HG02642 (cell line): Measurements from ENCODE around the gene BICD1.
A peak's percentile ranks its signal among the peaks of the same experiment; 100 is the strongest.
"Not testable (repeated sequence)": the region's sequence is repeated elsewhere in the genome, so short reads cannot be mapped to it uniquely, and the experiment has no call there.

Experiments
- ATAC-seq: cut with Tn5 transposase; IDR thresholded peaks from one replicate; pipeline ENCODE4 v1.9.1; 2021; ENCODE audit warnings: mild to moderate bottlenecking; ENCODE audit not compliant: unreplicated experiment, poor library complexity

Gene BICD1

DNA sequence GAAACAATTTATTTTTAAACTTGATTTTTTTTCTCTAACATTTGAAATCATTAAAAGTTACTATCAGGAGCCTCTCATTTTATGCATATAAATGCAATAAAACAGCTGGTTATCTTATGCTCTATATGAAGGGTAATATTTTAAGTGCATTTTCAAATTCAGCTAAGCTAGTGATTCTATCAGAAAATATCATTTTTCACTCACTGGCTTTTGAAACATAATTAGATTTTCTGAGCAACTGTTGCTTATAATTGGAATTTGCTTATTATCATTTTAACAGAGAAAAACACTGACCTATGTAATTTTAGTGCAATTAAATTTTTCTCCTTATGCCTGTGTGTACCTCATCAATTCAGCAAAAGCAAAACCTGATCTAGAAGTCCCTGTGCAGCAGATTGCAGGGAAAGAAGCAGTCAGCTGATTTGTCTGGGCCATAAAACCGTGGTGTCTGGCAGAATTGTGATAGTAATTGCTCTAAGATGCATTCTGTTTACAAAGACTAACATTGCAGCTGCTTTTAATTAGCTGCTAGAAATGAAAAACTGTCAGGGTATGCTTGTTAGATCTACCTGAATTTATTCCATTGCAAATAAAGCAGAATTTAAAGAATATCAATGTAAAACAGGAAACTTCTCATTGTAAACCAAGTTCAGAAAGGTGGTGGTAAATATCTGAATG lies 75.0 kb downstream of the BICD1 start:
- ATAC-seq, result no peak

DNA sequence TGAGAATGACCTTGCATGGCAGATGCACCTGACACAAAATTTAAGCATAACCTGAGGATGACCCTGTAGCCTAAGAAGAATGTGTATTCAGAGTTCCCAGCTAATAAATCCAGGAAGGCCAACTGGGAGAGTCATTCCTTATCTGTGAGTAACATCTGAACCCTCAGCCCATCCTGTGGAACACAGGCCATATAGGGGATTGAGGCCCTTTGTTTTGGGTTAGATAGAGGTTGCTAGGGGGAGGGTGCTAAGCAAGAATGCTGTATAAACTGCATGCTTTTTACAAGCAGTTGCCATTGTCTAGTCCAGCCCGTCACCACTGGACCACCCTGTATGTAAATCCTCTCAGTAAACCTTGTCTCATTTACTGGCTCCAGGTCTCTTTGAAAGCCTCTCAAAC lies 77.0 kb downstream of the BICD1 start:
- ATAC-seq, result no peak

DNA sequence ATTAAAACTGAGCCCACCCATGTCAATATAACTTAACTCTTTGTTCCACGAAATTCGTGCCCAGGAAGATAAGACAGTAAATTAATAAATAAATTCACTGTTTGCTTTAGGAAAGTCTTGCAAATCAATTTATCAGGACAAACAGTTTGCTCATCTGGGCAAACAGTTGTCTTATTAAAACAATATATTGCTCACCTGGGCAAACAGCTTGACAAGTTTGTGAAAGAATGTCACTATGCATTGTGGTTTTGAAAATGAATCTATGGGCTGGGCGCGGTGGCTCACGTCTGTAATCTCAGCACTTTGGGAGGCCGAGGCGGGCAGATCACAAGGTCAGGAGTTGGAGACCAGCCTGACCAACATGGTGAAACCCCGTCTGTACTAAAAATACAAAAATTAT lies 80.5 kb downstream of the BICD1 start:
- ATAC-seq, result not testable (repeated sequence)

DNA sequence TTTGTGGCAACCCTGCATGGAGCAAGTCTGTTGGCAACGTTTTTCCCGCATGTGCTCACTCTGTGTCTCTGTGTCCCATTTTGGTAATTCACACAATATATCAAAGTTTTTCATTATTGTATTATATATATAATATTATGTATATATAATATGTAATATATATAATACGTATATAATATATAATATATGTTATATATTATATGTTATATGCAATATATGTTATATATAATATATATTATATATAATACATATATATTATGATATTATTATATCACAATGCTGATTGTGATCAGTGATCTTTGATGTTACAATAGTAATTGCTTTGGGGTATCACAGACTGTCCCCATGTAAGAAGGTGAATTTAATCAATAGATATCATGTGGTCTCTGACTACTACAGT lies 84.8 kb downstream of the BICD1 start:
- ATAC-seq, result no peak

DNA sequence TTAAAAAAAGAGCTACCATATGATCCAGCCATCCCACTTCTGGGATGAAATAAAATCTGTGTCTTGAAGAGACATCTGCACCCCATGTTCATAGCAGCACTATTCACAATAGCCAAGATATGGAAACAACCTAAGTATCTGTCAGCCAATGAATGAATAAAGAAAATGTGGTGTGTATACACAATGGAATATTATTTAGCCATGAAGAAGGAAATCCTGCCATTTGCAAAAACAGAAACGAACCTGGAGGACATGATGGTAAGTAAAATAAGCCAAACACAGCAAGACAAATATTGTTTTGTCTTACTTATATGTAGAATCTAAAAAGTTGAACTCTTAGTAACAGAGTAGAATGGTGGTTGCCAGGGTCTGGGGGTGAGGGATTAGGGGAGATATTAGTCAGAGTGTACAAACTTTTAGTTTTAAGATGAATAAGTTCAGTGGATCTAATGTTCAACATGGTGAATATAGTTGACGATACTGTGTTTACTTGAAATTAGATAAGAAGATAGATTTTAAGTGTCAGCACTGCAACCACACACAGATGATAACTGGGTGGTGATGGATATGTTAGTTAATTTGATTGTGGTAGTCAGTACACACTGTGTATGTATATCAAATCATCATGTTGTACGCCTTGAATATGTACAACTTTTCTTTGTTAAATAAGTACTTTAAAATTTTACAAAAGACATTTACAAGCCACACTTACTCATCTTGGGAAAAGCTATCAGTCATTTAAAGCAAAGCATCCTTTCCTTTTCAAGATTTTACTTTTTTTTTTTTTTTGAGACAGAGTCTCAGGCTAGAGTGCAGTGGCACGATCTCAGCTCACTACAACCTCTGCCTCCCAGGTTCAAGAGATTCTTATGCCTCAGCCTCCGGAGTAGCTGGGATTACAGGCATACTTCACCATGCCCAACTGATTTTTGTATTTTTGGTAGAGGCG lies 89.9 kb downstream of the BICD1 start:
- ATAC-seq, result no peak

DNA sequence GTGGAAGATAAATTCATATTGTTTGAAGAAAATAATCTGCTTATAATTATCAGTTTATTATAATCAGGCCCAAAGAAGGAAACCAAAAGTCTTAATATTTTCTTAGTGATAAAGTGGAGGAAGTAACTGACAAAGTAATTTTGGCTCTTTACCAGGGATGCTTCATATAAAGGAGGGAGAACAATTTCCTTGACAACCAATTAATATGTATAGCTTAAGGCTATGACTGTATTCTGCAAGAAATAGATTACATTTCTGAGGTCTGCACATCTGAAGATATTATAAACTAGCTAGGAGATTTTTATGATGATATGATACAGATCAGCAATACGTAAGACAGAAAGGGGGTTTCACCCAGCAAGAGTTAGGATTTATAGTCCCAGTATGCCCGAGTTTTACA lies 90.8 kb downstream of the BICD1 start:
- ATAC-seq, result no peak

DNA sequence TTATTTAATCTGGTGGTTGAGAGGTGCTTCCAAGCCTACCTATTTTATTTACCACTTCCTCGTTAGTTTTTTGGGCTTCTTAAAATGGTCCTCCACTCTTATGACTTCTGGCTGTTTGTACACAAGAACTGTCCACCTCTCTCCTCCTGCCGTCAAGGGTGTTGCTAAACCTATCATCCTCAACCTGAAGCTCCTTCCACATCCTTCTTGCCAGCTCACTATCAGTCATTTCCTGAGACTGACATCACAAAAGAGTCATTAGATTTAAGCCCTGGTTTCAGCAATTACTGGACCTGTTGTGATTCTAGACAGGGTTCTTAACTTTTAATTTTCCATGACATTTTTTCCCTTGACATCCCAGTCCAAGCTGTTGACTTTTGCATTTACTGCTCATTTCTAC lies 91.9 kb downstream of the BICD1 start:
- ATAC-seq, result no peak

DNA sequence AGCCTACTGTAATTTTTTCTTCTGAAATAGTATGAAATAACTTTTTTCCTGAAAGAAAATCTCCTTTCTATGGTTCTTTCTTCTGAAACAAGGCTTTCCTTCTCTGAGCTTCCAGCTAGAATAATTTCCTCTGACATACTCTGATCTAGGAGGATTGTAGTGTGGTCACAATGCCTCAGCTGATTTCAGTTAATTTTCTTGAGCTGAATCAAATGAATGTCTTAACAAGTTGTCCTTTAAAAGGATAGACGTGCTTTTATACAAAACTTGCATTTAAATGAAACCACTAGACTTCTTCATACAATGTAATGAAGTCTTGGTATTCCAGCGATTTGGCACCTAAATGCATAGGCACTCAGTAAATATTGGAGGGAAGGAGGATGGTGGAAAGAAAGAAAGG lies 94.4 kb downstream of the BICD1 start:
- ATAC-seq, result no peak

DNA sequence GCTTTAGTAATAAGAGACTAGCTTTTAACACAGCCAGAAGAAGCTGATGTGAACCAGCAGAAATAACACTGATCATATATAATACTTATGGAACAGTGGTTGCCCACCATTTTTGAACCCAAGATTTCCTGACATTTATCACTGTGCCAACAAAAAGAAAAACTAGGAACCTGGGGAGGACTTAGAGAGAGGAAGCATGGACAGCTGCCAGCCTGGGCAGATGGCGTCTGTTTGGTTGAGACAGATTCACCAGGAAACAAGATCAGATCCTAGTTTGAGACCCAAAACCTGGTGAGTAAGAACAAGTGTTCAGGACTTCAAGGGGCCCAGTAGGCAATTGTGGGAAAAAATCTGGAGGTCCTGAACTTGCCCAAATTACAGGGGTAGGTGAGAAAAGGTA lies 95.3 kb downstream of the BICD1 start:
- ATAC-seq, result no peak

DNA sequence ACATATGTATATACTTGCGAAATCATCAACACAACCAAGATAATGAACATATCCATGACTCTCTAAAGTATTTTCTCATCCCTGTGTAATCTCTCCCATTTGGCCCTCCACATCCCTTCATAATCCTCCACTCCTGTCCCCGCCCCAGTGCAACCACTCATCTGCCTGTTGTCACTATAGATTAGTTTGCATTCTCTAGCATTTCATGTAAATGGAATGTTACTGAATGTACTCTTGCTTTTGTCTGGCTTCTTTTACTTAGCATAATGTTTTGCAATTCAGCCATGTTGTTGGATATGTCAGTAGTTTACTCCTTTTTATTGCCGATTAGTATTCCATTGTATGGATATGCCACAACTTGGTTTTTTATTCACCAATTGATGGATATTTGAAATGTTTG lies 99.1 kb downstream of the BICD1 start:
- no peak for ATAC-seq

DNA sequence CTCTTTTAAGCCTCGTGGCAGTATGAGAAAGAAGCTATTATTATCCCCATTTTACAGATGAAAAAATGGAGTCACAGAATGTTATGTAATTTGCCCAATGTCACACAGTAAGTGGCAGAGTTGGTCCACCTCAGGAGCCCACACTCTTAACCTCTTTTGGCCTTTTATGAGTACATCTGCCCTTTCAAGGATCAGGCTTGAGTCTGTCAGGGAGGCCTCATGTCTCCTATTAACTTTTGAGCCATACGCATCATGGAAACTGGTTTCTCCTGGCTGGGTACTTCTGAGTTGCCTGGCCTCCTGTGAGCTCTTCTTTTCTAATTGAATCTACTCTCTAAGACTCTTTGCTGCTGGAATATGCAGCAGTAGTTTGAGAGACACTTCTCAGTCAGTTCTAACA lies 101.7 kb downstream of the BICD1 start:
- ATAC-seq, result no peak

DNA sequence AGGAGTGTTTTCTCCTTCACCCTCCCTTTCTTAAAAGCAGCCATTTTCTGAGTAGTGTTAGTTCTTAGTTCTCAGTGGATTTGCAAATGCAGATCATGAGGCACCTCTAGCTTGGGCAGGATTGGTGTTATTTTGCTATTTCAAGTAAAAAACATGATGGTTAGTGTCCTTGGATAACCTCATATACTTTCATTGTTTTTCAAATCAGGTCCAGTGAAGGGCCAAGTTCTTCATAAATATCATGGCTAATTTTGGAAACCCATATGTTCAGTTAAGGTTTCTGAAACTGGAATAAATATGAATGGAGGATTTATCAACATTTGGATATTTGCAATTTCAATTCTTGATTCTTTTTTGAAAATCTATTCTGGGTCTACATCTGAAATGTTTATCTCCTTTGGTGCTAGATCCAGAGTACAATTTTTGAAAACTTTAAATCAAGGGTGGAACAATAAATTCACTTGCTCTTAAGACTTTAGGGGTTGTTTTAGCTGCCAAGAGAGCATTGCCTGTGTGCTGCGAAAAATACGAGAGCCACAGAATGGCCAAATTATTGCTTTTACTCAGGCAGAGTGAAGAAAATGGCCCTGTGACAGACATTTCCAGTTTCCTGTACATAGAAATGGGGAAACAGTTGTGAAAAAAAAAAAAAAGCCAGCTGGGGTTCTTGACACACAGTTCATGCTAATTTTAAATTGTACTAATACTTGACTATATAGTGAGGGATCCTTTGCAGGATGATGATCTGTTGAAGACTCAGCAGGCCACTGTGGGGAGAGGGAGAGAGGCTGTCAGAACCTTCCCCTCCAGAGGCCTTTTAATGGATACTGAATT lies 104.6 kb downstream of the BICD1 start:
- ATAC-seq, result no peak

DNA sequence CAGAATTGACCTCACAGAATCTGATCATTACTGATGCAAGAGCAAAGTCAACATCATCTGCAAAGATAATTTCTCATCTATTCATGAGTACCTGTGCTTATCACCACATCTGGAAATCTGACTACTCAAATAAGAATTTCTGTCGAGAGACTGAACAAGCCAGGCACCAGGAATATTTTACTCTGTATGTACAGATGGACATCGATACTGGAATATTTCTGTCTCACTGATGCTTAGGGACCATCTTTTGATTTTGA lies 105.2 kb downstream of the BICD1 start:
- no peak for ATAC-seq

DNA sequence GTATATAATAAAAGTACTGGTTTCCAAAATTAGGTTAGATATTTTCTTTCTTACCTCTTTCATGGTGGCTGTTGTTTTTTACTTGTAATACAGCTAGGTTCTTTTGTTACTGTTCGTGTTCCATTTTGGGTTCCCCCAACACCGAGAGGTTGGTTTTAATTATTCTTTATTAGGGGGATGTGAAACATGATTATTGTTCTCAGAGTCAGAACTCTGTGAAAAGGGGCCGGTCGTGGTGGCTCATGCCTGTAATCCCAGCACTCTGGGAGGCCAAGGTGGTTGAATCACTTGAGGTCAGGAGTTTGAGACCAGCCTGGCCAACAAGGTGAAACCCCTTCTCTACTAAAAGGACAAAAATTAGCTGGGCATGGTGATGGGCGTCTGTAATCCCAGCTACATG lies 108.1 kb downstream of the BICD1 start:
- ATAC-seq, result no peak

DNA sequence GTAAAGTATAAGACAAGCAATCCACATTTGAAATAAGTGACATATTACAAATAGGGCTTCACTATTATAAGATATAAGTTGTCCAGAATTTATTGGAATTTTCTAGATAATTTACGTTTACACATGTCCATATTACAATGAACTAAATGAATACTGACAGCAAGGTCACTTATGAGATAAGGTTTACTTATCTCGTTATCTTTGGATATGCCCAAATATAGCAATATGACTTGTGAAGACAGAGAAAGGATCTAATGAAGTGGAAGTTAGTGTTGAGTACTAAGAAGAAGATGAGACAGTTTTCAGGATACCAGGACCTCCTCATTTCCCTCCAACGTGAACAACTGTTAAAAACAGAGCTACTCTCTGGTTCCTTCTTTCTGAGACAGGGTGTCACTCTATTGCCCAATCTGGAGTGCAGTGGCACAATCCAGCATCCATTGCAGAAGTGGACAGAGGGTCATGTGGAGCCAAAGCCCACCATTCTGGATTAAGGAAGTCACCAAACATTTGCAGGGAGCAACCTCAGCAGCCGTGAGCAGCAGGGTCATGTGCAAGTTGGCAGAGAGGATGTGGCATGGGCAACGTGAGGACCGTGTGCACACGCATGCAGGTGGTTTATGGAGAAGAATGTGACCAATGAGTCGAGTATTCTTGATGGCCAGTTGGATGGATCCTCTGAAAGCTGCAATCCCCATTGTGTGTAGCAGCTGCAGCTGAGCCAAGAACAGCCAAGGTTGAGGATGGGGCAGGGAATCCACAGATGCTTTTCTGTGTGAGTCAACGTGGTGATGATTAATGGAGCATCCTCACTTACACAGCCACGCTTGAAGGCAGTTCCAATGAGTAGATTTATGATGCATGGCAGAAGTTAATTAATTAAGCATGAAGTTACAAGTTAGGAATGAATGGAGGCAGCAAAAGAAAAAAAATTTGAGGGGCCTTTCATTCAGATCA lies 111.0 kb downstream of the BICD1 start:
- no peak for ATAC-seq

DNA sequence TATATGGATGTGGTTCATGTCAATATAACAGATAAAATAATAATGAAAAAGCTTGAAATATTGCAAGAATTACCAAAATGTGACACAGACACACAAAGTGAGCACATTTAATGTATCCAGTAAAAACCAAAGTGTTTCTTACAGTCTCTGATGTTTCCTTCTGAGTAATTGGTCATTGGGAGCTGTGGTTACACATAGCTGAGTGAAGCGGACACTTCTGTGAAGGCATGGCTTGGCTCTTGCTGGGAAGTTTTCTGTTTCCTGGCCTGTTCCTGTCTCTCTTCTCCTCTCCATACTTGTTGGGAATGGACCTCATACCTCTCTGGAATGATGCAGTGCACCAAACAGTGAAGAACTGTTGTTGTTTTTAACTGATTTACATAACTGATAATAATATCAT lies 117.3 kb downstream of the BICD1 start:
- no peak for ATAC-seq

DNA sequence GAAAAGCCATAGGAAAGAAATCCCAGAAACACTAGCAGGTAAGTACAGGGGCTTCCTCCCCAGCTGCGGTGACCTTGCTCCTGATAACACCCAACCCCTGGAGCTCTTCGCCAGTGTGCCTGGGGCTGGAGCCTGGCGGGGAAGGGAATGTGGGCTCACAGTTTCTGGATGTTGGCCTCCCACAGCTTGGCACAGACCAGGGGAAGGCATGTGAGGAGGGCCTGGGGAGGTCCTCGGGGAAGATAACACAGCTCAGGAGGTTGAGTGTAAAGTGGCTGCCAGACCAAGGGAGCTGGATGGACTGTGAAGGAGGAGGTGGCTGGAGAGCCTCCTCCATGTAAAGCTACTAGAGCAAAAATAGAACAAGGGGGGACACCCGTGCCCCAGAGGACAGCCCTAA lies 120.1 kb downstream of the BICD1 start:
- ATAC-seq, result no peak

DNA sequence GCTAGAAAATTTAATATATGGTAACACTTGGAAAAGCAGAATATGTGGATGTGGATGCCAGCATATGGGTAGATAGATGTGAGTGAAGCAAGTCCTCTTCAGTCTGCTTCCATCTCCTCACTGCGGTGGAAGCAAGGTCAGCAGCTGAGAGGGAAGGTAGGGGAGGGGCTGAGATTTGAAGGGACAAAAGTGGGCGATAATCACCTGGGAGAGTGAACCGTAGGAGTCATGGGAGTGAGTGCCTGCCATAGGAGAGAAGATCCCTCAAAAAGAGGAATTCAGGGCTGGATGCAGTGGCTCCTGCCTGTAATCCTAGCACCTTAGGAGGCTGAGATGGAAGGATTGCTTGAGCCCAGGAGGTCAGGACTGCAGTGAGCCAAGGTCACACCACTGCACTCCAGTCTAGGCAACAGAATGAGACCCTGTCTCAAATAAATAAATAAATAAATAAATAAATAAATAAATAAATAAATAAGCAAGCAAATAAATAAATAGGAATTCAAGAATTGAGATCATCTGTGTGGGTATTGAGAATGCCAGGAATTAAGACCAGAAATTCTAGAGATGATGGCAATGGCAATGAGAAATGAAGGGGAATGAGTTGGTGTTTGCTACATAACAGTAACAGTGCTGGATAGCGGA lies 123.4 kb downstream of the BICD1 start:
- no peak for ATAC-seq

DNA sequence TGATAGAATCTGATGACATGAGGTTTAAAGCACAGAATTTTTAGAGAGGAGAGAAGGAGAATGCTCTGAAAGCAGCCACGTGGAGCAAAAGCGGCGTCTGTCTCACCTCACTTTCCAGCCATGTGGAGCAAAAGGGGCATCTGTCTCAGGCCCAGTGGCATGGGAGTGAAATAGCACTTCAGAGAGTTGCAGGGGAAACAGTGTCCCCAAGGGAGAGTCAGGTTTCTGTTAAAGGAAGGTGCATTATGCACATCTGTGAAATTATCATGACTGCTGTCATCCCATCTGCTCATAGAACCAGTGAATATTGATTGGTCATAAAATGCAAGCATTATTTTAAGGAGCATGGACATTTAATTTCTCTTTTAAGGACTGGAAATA lies 124.0 kb downstream of the BICD1 start:
- peak; percentile 71 for ATAC-seq

DNA sequence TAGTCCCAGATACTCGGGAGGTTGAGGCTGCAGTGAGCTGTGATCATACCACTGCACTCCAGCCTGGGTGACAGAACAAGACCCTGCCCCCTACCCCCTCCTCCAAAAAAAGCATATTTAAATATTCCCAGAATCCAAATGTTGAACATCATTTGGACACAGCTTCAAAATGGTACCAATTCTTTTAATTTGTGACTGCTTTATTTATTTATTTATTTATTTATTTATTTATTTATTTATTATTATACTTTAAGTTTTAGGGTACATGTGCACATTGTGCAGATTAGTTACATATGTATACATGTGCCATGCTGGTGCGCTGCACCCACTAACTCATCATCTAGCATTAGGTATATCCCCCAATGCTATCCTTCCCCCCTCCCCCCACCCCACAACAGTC lies 124.7 kb downstream of the BICD1 start:
- not testable (repeated sequence) for ATAC-seq
